GM08714 (cell line): ENCODE results near the gene CNPY2.
A peak's percentile ranks its signal among the peaks of the same experiment; 100 is the strongest.
"Not testable (repeated sequence)": the region's sequence is repeated elsewhere in the genome, so short reads cannot be mapped to it uniquely, and the experiment has no call there.

Experiments used
- H3K4me3 ChIP-seq: fragments of 200-500 bp; sonication (Bioruptor generic); 2 replicates; pipeline ENCODE4 v1.5.1; 2014; ENCODE audit warnings: mild to moderate bottlenecking, low read length, inconsistent platforms
- ZNF274 ChIP-seq: IDR thresholded peaks from 2 replicates; pipeline ENCODE4 v1.6.1; 2012; ENCODE audit warnings: mild to moderate bottlenecking, low read depth, low read length

The CNPY2 gene

DNA sequence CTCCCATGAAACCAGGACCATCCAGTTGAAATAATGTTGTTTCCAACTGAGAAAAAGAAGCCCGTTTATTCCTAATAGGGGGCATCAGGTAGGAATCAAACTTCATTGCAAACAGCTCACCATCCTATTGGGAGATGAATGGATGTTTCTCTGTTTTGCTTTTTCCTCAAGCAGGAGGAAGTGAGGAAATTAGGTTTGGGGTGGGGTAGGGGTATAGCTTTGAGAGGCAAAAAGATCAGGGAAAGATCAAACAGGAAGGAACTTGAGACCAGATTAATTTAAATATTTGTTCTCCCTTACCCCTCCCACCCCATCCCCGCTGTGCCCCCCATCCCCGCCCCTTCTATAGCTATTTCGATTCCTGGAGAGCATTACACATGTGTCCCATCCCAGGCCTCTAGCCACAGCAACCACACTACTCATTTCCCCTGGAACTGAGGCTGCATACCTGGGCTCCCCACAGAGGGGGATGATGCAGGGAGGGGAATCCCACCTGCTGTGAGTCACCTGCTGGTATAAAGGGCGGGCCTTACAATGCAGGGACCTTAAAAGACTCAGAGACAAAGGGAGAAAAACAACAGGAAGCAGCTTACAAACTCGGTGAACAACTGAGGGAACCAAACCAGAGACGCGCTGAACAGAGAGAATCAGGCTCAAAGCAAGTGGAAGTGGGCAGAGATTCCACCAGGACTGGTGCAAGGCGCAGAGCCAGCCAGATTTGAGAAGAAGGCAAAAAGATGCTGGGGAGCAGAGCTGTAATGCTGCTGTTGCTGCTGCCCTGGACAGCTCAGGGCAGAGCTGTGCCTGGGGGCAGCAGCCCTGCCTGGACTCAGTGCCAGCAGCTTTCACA is 22.7 kb upstream of the CNPY2 start, which contains the start of gene IL23A:
Gene IL23A (plus strand): TSS at position 577 of the 850 bp plus-strand sequence. CDS start 161 bp downstream, at position 738.
- TF ChIP-seq ZNF274, result no peak
- H3K4me3 ChIP-seq, result no peak within 1 kb of the TSS; the same call in 1 of the 2 replicates

DNA sequence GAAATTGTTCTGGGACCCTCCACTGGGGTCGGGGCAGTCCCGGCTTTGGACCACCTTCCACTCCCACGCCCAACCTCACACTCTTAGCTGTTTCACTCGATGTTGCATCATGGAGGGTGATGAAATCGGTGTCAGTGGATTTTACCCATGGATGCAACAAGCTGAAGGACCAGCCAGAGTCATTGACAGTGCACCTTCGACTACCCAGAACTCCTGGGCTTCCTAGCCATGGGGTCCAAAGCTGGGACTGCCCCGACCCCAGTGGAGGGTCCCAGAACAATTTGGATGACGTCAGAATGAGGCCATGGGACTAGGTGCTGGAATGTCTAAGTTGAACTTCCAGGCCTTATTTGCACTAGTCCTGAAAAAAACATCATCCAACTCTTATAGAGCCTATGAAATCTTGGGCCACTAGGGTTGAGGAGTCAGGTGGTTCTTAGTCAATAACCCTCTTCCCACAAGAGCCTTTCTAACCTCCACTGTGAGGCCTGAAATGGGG is 22.0 kb upstream of the CNPY2 start:
- TF ChIP-seq ZNF274, result no peak
- no peak overlapping the region for H3K4me3 ChIP-seq

DNA sequence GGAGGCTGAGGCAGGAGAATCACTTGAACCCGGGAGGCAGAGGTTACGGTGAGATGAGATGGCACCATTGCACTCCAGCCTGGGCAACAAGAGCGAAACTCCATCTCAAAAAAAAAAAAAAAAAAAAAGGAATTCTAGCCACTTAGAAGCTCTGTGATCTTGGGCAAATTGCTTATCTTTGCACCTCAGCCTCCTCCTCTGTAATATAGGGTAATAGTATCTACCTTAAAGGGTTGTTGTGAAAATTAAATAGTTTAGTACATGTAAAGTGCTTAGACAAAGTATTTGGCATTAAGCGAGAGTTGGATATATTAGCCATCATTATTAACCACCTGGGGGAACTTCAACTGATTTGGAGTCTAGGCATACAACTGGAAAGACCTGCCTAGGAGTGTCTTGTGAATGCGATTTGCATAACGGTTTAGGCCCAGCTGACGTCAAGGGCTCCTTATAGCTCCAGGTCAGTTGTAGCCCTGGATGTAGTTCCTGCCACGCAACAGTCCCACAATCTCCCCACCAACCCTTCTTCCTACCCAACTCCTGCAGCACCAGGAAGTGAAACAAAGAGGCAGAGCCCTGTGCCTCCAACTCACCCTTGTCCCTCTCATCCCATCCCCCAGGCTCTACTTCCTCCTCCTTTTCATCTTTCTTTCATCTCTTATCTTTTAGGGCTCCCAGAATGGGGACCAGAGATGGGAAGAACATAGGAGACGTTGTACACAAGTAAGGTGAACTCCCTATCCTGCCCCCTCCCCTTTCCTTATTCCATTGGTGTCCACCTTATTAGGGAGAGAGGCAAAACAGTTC is 20.8 kb upstream of the CNPY2 start:
- no peak for TF ChIP-seq ZNF274
- H3K4me3 ChIP-seq, result no peak overlapping the region

DNA sequence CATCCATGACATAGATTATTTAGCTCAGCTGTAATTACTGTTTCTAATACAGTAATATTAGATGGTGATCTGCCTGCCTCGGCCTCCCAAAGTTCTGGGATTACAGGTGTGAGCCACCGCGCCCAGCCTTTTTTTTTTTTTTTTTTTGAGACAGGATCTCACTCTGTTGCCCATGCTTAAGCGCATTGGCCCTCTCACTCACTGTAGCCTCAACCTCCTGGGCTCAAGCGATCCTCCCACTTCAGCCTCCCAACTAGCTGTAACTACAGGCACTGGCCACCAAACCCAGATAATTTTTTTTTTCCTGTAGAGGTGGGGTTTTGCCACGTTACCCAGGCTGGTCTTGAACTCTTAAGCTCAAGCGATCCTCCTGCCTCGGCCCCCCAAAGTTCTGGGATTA is 19.7 kb upstream of the CNPY2 start:
- H3K4me3 ChIP-seq, result not testable (repeated sequence)

DNA sequence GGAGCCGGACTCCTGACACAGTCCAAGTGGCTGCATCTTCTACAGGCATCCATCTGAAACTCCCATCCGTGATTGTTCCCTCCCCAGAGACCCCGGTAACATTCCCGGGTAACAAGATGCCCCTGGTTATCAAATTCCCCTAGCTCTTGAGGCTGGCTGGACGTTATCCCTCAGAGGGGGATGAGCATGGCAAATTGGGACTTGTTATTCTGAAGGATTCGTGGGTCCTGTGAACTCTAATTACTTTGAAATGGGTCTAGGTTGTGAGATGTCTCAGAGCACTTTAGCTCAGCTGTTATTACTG is 18.7 kb upstream of the CNPY2 start:
- no peak for TF ChIP-seq ZNF274
- peak overlapping the region; percentile 84 for H3K4me3 ChIP-seq

DNA sequence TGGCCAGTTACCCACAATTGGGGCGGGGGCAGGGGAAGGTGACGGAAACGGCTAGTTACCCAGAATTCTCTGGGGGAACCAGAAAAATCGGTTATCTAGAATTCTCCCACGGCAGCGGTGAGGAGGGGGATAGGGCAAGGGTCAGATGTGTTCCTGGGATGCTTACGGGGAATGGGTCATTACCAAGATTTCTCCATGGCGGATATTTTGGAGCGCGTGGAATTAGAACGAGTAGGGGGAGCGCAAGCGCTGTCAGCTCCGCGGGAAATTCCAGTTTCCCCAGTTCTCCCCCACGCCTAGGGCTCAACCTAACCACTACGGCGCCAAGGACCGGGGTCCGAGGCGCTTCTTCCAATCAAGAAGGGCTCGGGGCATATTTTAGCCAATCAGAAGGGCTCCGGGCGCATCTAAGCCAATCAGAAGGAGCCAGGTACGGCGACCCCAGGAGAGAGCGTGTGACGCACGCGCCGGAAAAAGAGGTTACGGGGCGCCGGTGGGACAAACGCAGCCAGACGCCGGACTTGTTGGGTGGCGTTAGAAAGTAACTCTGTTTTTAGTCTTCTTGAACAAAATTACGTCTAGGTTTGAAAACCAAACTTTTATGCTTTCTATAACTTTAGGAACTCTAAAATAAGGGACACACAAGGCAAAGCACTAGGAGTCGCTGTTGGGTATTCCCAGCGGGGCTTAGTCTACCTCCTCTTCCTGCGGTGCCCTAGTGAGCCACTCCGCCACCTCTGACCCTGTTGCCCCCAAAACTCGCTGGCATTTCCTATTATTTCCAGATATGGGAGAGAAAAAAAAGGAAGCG is 18.1 kb upstream of the CNPY2 start, which contains the start of gene PAN2:
Gene PAN2 (minus strand): TSS at position 322 of the 811 bp plus-strand sequence. CDS start 906 bp downstream, outside the sequence.
- peak within 1 kb of the TSS; percentile 84 for H3K4me3 ChIP-seq
- TF ChIP-seq ZNF274, result no peak

DNA sequence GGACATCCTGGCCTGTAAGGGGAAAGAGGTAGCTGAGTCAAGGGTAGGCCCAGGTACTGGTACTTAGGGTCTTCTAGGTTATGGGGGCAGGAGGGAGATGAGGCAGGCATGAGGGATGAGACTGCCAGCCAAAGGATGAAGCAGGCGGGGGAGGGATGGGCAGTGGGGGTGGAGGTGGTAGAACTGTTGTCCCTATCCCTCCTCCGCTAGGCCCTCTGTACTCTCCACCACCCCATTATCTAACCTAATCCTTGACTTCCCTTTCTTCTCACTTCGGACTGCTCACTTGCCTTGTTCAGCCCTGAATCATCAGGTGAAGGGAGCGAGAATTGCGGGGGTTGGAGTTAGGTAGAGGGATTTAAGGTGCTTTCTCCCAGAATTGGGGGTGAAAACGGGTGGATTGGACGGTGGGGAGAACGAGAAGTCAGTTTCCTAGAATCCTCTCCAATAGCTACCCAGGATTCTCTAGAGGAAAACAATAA is 17.4 kb upstream of the CNPY2 start:
- TF ChIP-seq ZNF274, result no peak
- H3K4me3 ChIP-seq, result peak overlapping the region; percentile 75

DNA sequence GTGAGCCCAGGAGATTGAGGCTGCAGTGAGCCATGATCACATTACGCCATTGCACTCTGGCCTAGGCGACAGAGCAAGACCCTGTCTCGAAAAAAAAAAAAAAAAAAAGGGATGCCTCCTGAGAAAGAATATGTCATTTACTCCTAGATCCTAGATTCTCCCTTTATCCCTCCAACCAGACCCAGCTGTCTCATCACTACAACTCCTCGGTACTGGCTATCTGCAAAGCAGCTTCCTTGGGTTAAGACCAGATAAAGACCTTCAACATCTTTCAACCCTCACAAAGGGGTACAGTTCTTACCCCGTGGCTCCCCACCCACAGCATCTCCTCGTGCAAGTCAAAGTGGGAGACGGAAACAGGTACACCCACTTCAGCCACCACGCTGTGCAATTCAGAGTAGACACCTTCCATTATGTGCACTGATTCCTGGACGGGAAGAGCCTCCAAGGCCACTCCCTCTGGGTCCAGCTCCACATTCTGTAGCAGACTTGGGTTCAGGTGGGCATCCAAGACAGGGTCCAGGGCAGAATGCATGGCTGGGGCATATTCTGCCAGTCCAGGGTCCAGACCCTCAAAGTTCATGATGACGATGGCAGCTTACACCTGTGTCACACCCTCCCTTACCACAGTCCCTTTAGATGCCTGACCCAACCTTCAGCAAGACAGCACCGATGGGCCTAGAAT is 16.9 kb upstream of the CNPY2 start:
- peak overlapping the region; percentile 75; the same call in 1 of the 2 replicates for H3K4me3 ChIP-seq
- TF ChIP-seq ZNF274, result no peak

DNA sequence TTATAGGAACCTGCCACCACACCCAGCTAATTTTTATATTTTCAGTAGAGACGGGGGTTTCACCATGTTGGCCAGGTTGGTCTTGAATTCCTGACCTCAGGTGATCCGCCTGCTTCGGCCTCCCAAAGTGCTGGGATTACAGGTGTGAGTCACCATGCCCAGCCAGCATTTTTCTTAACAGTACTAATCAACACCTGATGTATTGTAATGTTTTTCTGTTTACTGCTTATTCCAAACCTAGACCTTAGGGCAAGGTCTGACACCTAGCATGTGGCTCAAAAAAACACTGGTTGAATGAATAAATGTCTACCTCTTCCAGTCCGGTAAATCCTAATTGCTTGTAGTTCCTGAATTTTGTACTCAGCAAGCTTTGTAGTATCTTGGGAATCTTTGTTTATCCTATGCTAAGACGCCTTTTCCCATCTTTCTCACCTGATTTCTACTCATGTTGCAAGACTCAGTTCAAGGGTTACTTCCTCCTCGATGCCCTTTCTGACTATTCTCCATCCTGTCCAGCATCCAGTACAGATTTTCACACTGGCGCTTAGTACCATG is 15.2 kb upstream of the CNPY2 start:
- H3K4me3 ChIP-seq, result no peak overlapping the region
- no peak for TF ChIP-seq ZNF274

DNA sequence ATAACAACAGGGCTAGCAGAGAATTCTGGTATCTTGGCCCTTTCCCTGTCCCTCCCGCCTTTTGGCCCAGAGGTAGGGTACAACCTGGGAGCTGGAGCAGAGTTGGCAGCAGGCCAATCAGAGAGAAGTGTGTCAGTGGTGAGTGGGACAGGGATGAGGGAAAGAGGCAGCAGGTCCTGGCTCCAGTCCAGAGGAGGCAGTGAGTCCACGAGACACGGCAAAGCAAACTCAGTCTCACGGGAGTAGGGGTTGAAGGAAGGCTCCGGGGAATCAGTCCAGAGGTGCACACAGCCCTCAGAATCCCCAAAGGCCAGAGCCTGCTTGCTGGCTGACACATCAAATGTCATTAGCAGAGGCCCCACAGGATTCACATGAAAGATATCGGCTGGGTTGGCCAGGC is 10.7 kb upstream of the CNPY2 start:
- no peak for TF ChIP-seq ZNF274

DNA sequence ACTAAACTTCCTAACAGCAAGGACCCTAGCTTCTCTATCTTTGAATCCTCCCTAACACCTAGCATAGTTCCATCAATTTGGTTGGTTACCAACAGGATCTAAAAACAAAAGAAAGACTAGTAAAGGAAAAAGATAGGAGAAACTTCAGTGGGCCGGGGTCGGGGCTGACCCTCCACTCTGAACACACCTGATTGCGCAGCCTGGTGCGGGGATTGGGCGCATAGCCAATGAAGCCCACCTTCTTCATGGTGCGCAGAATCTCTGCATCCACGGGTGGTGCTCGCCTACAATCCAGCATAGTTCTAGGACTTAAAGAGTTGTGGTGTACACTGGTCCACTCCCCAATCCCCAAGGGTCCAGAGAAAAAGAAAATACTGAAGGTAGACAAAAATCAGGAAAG is 10.3 kb upstream of the CNPY2 start:
- no peak overlapping the region for H3K4me3 ChIP-seq
- no peak for TF ChIP-seq ZNF274

More for the DNA sequence above, 10.7 kb upstream of the CNPY2 start:
- H3K4me3 ChIP-seq, result no peak overlapping the region

DNA sequence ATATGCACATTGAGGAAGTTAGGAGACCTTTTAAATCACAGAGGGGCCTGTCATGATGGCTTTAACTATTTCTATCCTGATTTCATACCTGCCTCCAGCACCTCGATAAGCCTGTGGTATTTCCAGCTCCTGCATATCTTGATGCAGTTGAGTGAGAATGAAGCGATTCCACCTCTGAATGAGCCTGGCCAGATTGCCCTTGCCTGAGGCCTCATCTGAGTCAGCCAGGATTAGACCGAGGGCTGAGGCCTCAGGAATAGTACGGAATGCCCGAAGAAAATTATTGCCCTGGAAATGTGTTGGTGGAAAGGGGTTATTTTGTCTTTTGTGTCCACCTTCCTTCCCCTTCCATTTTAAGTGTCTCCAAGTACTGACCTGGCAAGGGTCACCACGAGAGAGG is 8.4 kb upstream of the CNPY2 start:
- no peak for TF ChIP-seq ZNF274
- H3K4me3 ChIP-seq, result no peak overlapping the region

DNA sequence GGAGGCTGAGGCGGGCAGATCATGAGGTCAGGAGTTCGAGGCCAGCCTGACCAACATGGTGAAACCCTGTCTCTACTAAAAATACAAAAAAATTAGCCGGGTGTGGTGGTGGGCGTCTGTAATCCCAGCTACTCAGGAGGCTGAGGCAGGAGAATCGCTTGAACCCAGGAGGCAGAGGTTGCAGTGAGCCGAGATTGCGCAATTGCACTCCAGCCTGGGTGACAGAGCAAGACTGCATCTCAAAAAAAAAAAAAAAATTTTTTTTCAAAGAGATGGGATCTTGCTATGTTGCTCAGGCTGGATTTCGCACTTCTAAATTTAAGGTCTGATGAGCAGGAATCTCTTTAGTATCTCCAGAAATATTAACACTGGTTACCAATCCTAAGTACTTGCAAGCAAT is 5.8 kb upstream of the CNPY2 start:
- not testable (repeated sequence) for H3K4me3 ChIP-seq
